HepG2 (cell line): ENCODE measurements around the gene NAT9. TPM values are rescaled to one million over a fixed set of nuclear protein-coding genes. Genes with fewer than 3 reads are reported as not detected.

ENCODE experiments used
- CBFB ChIP-seq: sonication (generic); formaldehyde crosslinking; IDR thresholded peaks from 2 replicates; pipeline ENCODE4 v1.4.0; 2020; ENCODE audit warnings: missing genetic modification reagents
- FOSL2 ChIP-seq: sonication (generic); formaldehyde crosslinking; IDR thresholded peaks from 2 replicates; pipeline ENCODE4 v1.4.0; 2020; ENCODE audit warnings: missing genetic modification reagents
- GTF3A ChIP-seq: sonication (generic); formaldehyde crosslinking; conservative IDR thresholded peaks from 2 replicates; pipeline ENCODE4 v1.4.0; 2020; ENCODE audit warnings: mild to moderate bottlenecking, missing genetic modification reagents
- ISX ChIP-seq: sonication (generic); formaldehyde crosslinking; conservative IDR thresholded peaks from 2 replicates; pipeline ENCODE4 v1.5.0; 2020; ENCODE audit warnings: missing genetic modification reagents
- JUN ChIP-seq: sonication (generic); formaldehyde crosslinking; IDR thresholded peaks from 2 replicates; pipeline ENCODE4 v1.4.0; 2020; ENCODE audit warnings: mild to moderate bottlenecking, missing genetic modification reagents
- PHF21A ChIP-seq: sonication (generic); formaldehyde crosslinking; IDR thresholded peaks from 2 replicates; pipeline ENCODE4 v1.5.0; 2020; ENCODE audit warnings: mild to moderate bottlenecking, missing genetic modification reagents
- RBM22 ChIP-seq: fragments of 200-400 bp; formaldehyde crosslinking; optimal IDR thresholded peaks from 2 replicates; pipeline ENCODE3; 2017; ENCODE audit warnings: mild to moderate bottlenecking, low read length, moderate library complexity
- RFXAP ChIP-seq: sonication (generic); formaldehyde crosslinking; IDR thresholded peaks from 2 replicates; pipeline ENCODE4 v1.4.0; 2020; ENCODE audit warnings: missing genetic modification reagents, borderline replicate concordance
- YEATS2 ChIP-seq: sonication (generic); formaldehyde crosslinking; IDR thresholded peaks from 2 replicates; pipeline ENCODE4 v1.4.0; 2020; ENCODE audit warnings: missing genetic modification reagents, borderline replicate concordance
- ZFP36 ChIP-seq: fragments of 150-350 bp; IDR thresholded peaks from 2 replicates; pipeline ENCODE4 v1.6.1; 2018; ENCODE audit warnings: borderline replicate concordance, low read length, low read depth; ENCODE audit not compliant: partially characterized antibody
- ZNF234 ChIP-seq: sonication (generic); formaldehyde crosslinking; conservative IDR thresholded peaks from 2 replicates; pipeline ENCODE4 v1.5.1; 2020; ENCODE audit warnings: mild to moderate bottlenecking, missing genetic modification reagents
- ZNF44 ChIP-seq: sonication (generic); formaldehyde crosslinking; IDR thresholded peaks from 2 replicates; pipeline ENCODE4 v1.5.1; 2020; ENCODE audit warnings: mild to moderate bottlenecking, missing genetic modification reagents
- ZNF605 ChIP-seq: sonication (generic); formaldehyde crosslinking; IDR thresholded peaks from 2 replicates; pipeline ENCODE4 v1.8.0; 2022; ENCODE audit warnings: mild to moderate bottlenecking, missing genetic modification reagents
- ZNF724P ChIP-seq: sonication (generic); formaldehyde crosslinking; IDR thresholded peaks from 2 replicates; pipeline ENCODE4 v1.8.0; 2022; ENCODE audit warnings: missing genetic modification reagents, borderline replicate concordance
- ZSCAN21 ChIP-seq: sonication (generic); formaldehyde crosslinking; IDR thresholded peaks from 2 replicates; pipeline ENCODE4 v1.8.0; 2022; ENCODE audit warnings: mild to moderate bottlenecking, missing genetic modification reagents, moderate library complexity, borderline replicate concordance
- polyA plus RNA-seq, 8 experiments: library from polyadenylated mRNA; depleted of rRNA in 3 of 8; stranded (reverse) in 7 of 8; unstranded in 1 of 8; fragments of >200 nt; fragmentation: Illumina TruSeq in 4 of 8; extraction: Trizol in 4 of 8; gene quantifications; 2 replicates each; pipeline versions ENCODE4 v1.2.1 to v1.2.3, GENCODE V29; 2011 to 2016; ENCODE audit warnings: low read depth in 4 of 8, missing spikeins in 1 of 8, mixed read lengths in 1 of 8; ENCODE audit not compliant: insufficient read depth in 1 of 8
- total RNA-seq, 5 experiments: library from RNA; depleted of rRNA; stranded (reverse); fragments of >200 nt; fragmentation: Illumina TruSeq; extraction: Trizol; gene quantifications; 2 replicates each; pipeline ENCODE4 v1.2.3, GENCODE V29; 2016; ENCODE audit warnings: low read depth in 1 of 5
- TF ChIP-seq, protein P1 (sequence below): sonication (generic); formaldehyde crosslinking; conservative IDR thresholded peaks from 2 replicates; pipeline ENCODE4 v1.8.0; 2022; ENCODE audit warnings: missing genetic modification reagents
- TF ChIP-seq, protein P2 (sequence below): sonication (generic); formaldehyde crosslinking; IDR thresholded peaks from 2 replicates; pipeline ENCODE4 v1.4.0; 2020; ENCODE audit warnings: missing genetic modification reagents, borderline replicate concordance
- TF ChIP-seq, protein P3 (sequence below): sonication (generic); formaldehyde crosslinking; IDR thresholded peaks from 2 replicates; pipeline ENCODE4 v1.4.0; 2020; ENCODE audit warnings: missing genetic modification reagents
- TF ChIP-seq, protein P4 (sequence below): sonication (generic); formaldehyde crosslinking; IDR thresholded peaks from 2 replicates; pipeline ENCODE4 v1.9.0; 2021; ENCODE audit warnings: missing genetic modification reagents, borderline replicate concordance
- TF ChIP-seq, protein P5 (sequence below): sonication (generic); formaldehyde crosslinking; IDR thresholded peaks from 2 replicates; pipeline ENCODE4 v1.5.0; 2020; ENCODE audit warnings: mild to moderate bottlenecking, missing genetic modification reagents

The NAT9 gene
- total and polyA plus RNA-seq, 2 of the 13 experiments (the other 11 are each of a cell fraction or from before 2014, with no cell fraction given): 39.7 to 44.2 TPM

DNA sequence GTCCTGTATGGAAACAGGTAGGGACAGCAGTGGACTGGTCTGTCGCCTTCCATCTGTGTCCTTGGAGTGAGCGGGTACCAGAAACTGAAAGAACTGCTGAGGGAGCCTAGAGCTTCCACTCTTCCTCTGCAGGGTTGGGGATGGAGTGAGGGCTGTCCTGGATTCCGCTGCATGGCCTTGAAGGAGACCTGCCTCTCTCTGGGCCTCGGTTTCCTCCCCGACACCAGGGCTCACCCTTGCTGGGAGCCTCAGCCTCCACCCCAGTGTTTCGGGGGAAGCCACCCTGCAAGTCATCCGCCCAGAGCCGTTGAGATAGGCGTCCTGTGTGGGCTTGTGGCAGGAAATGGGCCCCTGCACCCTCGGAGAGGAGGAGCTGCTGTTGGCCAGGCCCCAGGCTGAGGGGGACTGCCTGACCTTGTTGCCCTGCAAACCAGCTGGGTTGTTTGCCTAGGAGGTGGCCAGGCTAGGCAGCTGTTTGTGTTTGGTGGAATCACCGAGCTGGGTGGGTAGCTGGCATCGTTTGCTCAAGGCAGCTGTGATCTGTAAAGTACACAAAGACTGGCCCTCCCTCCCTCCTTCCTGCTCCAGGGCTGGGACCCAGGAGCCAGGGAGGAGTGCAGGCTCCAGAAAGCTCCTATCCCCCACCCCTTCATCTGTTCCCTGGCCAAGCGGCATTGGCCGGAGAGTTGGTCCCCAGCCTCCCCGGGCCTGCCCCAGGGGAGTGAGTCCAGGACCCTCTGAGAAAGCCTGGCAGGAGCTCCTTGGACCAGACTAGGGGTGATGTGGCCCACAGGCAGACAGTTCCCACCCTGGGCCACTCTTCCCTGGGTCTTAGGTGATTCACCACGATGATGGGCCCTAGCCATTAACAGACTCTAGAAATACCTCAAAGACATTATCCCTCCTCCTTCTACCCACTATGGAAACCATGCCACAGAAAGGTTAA, 37.8 kb downstream of the NAT9 start (continued):
- no peak for TF ChIP-seq RFXAP
- no peak for TF ChIP-seq ISX
- TF ChIP-seq, protein P1, sequence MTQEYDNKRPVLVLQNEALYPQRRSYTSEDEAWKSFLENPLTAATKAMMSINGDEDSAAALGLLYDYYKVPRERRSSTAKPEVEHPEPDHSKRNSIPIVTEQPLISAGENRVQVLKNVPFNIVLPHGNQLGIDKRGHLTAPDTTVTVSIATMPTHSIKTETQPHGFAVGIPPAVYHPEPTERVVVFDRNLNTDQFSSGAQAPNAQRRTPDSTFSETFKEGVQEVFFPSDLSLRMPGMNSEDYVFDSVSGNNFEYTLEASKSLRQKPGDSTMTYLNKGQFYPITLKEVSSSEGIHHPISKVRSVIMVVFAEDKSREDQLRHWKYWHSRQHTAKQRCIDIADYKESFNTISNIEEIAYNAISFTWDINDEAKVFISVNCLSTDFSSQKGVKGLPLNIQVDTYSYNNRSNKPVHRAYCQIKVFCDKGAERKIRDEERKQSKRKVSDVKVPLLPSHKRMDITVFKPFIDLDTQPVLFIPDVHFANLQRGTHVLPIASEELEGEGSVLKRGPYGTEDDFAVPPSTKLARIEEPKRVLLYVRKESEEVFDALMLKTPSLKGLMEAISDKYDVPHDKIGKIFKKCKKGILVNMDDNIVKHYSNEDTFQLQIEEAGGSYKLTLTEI (CRISPR knock-in tag): no peak
- no peak for TF ChIP-seq GTF3A (CRISPR knock-in tag)
- no peak for TF ChIP-seq ZNF724P (CRISPR knock-in tag)
- TF ChIP-seq, protein P2, sequence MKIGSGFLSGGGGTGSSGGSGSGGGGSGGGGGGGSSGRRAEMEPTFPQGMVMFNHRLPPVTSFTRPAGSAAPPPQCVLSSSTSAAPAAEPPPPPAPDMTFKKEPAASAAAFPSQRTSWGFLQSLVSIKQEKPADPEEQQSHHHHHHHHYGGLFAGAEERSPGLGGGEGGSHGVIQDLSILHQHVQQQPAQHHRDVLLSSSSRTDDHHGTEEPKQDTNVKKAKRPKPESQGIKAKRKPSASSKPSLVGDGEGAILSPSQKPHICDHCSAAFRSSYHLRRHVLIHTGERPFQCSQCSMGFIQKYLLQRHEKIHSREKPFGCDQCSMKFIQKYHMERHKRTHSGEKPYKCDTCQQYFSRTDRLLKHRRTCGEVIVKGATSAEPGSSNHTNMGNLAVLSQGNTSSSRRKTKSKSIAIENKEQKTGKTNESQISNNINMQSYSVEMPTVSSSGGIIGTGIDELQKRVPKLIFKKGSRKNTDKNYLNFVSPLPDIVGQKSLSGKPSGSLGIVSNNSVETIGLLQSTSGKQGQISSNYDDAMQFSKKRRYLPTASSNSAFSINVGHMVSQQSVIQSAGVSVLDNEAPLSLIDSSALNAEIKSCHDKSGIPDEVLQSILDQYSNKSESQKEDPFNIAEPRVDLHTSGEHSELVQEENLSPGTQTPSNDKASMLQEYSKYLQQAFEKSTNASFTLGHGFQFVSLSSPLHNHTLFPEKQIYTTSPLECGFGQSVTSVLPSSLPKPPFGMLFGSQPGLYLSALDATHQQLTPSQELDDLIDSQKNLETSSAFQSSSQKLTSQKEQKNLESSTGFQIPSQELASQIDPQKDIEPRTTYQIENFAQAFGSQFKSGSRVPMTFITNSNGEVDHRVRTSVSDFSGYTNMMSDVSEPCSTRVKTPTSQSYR (CRISPR knock-in tag): peak; percentile 77
- TF ChIP-seq YEATS2 (CRISPR knock-in tag): 0 out of 2 replicates have a peak, but pooled peaks have one; percentile 71
- no peak for TF ChIP-seq JUN (CRISPR knock-in tag)
- no peak for TF ChIP-seq ZNF234 (CRISPR knock-in tag)
- TF ChIP-seq, protein P3, sequence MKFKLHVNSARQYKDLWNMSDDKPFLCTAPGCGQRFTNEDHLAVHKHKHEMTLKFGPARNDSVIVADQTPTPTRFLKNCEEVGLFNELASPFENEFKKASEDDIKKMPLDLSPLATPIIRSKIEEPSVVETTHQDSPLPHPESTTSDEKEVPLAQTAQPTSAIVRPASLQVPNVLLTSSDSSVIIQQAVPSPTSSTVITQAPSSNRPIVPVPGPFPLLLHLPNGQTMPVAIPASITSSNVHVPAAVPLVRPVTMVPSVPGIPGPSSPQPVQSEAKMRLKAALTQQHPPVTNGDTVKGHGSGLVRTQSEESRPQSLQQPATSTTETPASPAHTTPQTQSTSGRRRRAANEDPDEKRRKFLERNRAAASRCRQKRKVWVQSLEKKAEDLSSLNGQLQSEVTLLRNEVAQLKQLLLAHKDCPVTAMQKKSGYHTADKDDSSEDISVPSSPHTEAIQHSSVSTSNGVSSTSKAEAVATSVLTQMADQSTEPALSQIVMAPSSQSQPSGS (CRISPR knock-in tag): 0 out of 2 replicates have a peak, but pooled peaks have one; percentile 38
- TF ChIP-seq RBM22: no peak
- TF ChIP-seq ZNF44 (CRISPR knock-in tag): no peak
- TF ChIP-seq, protein P4, sequence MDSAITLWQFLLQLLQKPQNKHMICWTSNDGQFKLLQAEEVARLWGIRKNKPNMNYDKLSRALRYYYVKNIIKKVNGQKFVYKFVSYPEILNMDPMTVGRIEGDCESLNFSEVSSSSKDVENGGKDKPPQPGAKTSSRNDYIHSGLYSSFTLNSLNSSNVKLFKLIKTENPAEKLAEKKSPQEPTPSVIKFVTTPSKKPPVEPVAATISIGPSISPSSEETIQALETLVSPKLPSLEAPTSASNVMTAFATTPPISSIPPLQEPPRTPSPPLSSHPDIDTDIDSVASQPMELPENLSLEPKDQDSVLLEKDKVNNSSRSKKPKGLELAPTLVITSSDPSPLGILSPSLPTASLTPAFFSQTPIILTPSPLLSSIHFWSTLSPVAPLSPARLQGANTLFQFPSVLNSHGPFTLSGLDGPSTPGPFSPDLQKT (CRISPR knock-in tag): no peak
- TF ChIP-seq FOSL2 (CRISPR knock-in tag): peak; percentile 72
- TF ChIP-seq, protein P5, sequence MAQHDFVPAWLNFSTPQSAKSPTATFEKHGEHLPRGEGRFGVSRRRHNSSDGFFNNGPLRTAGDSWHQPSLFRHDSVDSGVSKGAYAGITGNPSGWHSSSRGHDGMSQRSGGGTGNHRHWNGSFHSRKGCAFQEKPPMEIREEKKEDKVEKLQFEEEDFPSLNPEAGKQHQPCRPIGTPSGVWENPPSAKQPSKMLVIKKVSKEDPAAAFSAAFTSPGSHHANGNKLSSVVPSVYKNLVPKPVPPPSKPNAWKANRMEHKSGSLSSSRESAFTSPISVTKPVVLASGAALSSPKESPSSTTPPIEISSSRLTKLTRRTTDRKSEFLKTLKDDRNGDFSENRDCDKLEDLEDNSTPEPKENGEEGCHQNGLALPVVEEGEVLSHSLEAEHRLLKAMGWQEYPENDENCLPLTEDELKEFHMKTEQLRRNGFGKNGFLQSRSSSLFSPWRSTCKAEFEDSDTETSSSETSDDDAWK: no peak
- TF ChIP-seq CBFB: no peak; the same call in 1 of the 2 replicates
- TF ChIP-seq ZNF605 (CRISPR knock-in tag): peak; percentile 46; the same call in 1 of the 2 replicates
- no peak for TF ChIP-seq PHF21A
- TF ChIP-seq ZSCAN21: peak; percentile 55; the same call in 1 of the 2 replicates
- no peak for TF ChIP-seq ZFP36
